ENCODE data around the gene EZR. TPM values are rescaled to one million over a fixed set of nuclear protein-coding genes. Genes with fewer than 3 reads are reported as not detected.

The EZR gene
- total and polyA plus RNA-seq, 10 of the 15 experiments (the other 5 are each of a cell fraction or from before 2014, with no cell fraction given): 79.1 to 282 (median 161) TPM

DNA sequence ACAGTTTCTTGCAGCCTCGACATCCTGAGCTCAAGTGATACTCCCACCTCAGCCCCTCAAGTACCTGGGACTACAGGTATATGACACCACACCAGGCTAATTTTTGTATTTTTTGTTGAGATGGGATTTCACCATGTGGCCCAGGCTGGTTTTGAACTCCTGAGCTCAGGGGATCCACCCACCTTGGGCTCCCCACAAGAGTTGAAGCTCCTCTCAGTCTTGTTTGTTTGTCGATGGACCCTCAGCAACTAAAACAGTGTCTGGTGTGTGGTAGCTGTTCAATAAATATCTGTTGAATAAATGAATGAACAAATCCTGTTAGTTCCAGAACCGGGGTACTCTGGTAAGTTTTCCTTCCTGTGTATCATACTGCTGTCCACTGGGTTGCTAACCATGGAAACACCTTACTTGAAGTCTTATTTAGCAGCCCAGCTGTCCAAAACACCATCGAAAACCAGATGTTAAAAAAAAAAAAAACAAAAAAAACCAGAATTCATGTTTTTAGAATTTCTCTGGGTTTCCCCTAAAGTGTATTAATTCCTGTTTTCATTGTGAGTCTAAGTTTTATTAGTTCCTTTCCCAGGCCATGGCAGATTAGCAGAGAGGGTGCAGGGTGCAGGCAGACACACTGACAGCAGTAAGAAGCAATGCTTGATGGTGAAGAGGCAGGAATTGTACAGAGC, 7.8 kb upstream of the EZR start (continued):
- TF ChIP-seq, protein P1, sequence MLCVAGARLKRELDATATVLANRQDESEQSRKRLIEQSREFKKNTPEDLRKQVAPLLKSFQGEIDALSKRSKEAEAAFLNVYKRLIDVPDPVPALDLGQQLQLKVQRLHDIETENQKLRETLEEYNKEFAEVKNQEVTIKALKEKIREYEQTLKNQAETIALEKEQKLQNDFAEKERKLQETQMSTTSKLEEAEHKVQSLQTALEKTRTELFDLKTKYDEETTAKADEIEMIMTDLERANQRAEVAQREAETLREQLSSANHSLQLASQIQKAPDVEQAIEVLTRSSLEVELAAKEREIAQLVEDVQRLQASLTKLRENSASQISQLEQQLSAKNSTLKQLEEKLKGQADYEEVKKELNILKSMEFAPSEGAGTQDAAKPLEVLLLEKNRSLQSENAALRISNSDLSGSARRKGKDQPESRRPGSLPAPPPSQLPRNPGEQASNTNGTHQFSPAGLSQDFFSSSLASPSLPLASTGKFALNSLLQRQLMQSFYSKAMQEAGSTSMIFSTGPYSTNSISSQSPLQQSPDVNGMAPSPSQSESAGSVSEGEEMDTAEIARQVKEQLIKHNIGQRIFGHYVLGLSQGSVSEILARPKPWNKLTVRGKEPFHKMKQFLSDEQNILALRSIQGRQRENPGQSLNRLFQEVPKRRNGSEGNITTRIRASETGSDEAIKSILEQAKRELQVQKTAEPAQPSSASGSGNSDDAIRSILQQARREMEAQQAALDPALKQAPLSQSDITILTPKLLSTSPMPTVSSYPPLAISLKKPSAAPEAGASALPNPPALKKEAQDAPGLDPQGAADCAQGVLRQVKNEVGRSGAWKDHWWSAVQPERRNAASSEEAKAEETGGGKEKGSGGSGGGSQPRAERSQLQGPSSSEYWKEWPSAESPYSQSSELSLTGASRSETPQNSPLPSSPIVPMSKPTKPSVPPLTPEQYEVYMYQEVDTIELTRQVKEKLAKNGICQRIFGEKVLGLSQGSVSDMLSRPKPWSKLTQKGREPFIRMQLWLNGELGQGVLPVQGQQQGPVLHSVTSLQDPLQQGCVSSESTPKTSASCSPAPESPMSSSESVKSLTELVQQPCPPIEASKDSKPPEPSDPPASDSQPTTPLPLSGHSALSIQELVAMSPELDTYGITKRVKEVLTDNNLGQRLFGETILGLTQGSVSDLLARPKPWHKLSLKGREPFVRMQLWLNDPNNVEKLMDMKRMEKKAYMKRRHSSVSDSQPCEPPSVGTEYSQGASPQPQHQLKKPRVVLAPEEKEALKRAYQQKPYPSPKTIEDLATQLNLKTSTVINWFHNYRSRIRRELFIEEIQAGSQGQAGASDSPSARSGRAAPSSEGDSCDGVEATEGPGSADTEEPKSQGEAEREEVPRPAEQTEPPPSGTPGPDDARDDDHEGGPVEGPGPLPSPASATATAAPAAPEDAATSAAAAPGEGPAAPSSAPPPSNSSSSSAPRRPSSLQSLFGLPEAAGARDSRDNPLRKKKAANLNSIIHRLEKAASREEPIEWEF (IDR thresholded peaks at IDR 0.05; ENCODE audit: insufficient replicate concordance, low read depth, low read length): peak; percentile 39

DNA sequence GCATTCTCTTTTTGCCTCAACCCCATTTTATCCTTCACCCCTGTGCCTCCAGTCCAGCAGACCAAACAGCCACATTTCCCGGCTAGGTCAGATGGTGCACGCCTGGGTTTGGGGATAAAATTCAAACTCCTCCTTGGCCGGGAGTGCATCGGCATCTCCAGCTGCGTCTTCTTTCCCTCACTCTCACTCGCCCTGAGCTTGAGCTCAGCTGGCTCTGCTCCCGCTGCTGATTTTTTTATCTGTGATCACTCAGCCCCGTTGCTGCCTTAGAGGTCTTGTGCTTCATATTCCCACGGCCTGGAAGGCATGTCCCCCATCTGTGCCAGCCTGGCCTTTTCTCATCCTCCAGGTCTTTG, 6.8 kb upstream of the EZR start:
- no peaks in the 10 kb centered on the region for H3K27me3 ChIP-seq (replicated peaks in 1 of 2; ENCODE audit: control insufficient read depth in 2 of 2, insufficient read depth in 2 of 2, low read length in 1 of 2)
- ChIA-PET POLR2A (interaction anchor here (0.8 to 1.9 kb wide), 3 partner anchors 9 to 43 kb away, joined by 3 to 11 read pairs (median 4); no protein-coding TSS in a partner anchor), RAD21 (ENCODE audit: unreplicated experiment) (interaction anchor here (0.7 to 2.4 kb wide), 4 partner anchors 17 to 118 kb away, joined by 3 to 6 read pairs (median 3); no protein-coding TSS in a partner anchor), CTCF (interaction anchor here (1.1 to 1.5 kb wide), 3 partner anchors 18 to 43 kb away, joined by 3 to 5 read pairs (median 3); no protein-coding TSS in a partner anchor), SMC1A (ENCODE audit: uncharacterized antibody, unreplicated experiment) (interaction anchor here (0.9 to 5.7 kb wide), 5 partner anchors 12 to 42 kb away, joined by 3 to 52 read pairs (median 4); no protein-coding TSS in a partner anchor)
- peaks cover 15% of the 10 kb centered on the region for H3K4me1 ChIP-seq (ENCODE audit: control insufficient read depth, insufficient read depth, low read length)
- no peak overlapping the region for H3K9ac ChIP-seq (ENCODE audit: control insufficient read depth, insufficient read depth, low read length)
- no peak overlapping the region for H3K27ac ChIP-seq (ENCODE audit: control insufficient read depth, insufficient read depth)
- DNase-seq (ENCODE audit: low read depth, low spot score) (no peak), ATAC-seq (no peak), FAIRE-seq (no peak)
- no peak overlapping the region for H2AFZ ChIP-seq (ENCODE audit: control insufficient read depth, low read depth, low read length)
- intact Hi-C loops (cut with micrococcal nuclease; ENCODE audit: unreplicated experiment): loop anchor here (2.0 kb wide), 1 partner anchor 43 kb away; no protein-coding TSS in a partner anchor
- in situ Hi-C loops (cut with MboI): no loop called here
- WGBS (ENCODE audit: insufficient coverage, insufficient replicate concordance, low lambda C conversion rate, missing lambda C conversion rate): 100% methylated on average over 9 of the region's 9 CpGs
- no peaks in the 10 kb centered on the region for H3K79me2 ChIP-seq (ENCODE audit: control insufficient read depth, insufficient read depth, low read length)
- no peaks in the 10 kb centered on the region for H3K36me3 ChIP-seq (ENCODE audit: control insufficient read depth in 2 of 2, insufficient read depth in 2 of 2, low read length in 1 of 2)
- no peaks in the 10 kb centered on the region for H3K9me3 ChIP-seq (replicated peaks; ENCODE audit: control insufficient read depth, insufficient read depth, low read length)
- H3K4me3 ChIP-seq: no peak overlapping the region
- H4K20me1 ChIP-seq (ENCODE audit: control insufficient read depth, insufficient read depth): no peaks in the 10 kb centered on the region
- TF ChIP-seq NR2C2 (IDR thresholded peaks at IDR 0.05; ENCODE audit: borderline replicate concordance, control insufficient read depth, insufficient read length, low read depth) (no peak), SRF (IDR thresholded peaks at IDR 0.05; ENCODE audit: low read depth in 2 of 2, low read length in 2 of 2) (no peak), HDAC2 (IDR thresholded peaks at IDR 0.05) (no peak), NRF1 (conservative IDR thresholded peaks at IDR 0.05; ENCODE audit: low read depth, low read length) (no peak), SMC3 (IDR thresholded peaks at IDR 0.05; ENCODE audit: borderline replicate concordance, low read length) (no peak), MYC (IDR thresholded peaks at IDR 0.05; ENCODE audit: insufficient read depth, insufficient read length, insufficient replicate concordance, low read length, severe bottlenecking) (no peak), EGR1 (IDR thresholded peaks at IDR 0.05; ENCODE audit: borderline replicate concordance in 1 of 2, low read depth in 2 of 2, low read length in 2 of 2) (no peak), BACH1 (IDR thresholded peaks at IDR 0.05; ENCODE audit: borderline replicate concordance) (no peak), TCF12 (IDR thresholded peaks at IDR 0.05; ENCODE audit: low read depth, low read length) (no peak), GABPA (IDR thresholded peaks at IDR 0.05; ENCODE audit: low read depth) (no peak), PAX5 (IDR thresholded peaks at IDR 0.05; ENCODE audit: borderline replicate concordance, low read depth, low read length) (no peak)
- TF ChIP-seq, protein P2, sequence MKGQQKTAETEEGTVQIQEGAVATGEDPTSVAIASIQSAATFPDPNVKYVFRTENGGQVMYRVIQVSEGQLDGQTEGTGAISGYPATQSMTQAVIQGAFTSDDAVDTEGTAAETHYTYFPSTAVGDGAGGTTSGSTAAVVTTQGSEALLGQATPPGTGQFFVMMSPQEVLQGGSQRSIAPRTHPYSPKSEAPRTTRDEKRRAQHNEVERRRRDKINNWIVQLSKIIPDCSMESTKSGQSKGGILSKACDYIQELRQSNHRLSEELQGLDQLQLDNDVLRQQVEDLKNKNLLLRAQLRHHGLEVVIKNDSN (IDR thresholded peaks at IDR 0.05; ENCODE audit: borderline replicate concordance, extremely low read length, insufficient read depth, low read depth, low read length): no peak
- TF ChIP-seq, protein P3, sequence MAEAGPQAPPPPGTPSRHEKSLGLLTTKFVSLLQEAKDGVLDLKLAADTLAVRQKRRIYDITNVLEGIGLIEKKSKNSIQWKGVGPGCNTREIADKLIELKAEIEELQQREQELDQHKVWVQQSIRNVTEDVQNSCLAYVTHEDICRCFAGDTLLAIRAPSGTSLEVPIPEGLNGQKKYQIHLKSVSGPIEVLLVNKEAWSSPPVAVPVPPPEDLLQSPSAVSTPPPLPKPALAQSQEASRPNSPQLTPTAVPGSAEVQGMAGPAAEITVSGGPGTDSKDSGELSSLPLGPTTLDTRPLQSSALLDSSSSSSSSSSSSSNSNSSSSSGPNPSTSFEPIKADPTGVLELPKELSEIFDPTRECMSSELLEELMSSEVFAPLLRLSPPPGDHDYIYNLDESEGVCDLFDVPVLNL (IDR thresholded peaks at IDR 0.05; ENCODE audit: low read depth, low read length): no peak
- no TSS peak for BruUV-seq (replicated peaks)
- no peak overlapping the region for H3K4me2 ChIP-seq (ENCODE audit: control insufficient read depth, insufficient read depth)
